RCC 7860 (cell line): Measurements from ENCODE around the gene BICRAL.
"Not testable (repeated sequence)": the region's sequence is repeated elsewhere in the genome, so short reads cannot be mapped to it uniquely, and the experiment has no call there.

Experiments used
- DNase-seq: peaks from one replicate; pipeline ENCODE4 v3.0.0-alpha.2; 2015; ENCODE audit warnings: low spot score
- FAIRE-seq: peaks from 2 replicates; lab custom pipeline; 2012; peaks lifted over from hg19 to GRCh38; lab: Jason Lieb, UNC

BICRAL gene

GRCh38 chr6:42791706-42792320, 10.0 kb downstream of the BICRAL start:
- no peak for FAIRE-seq
- DNase-seq: no peak

- DNase-seq (no peak), FAIRE-seq (no peak)
Observed at GRCh38 chr6:42795651-42796050, 13.8 kb downstream of the BICRAL start.

GRCh38 chr6:42796171-42796570, 14.3 kb downstream of the BICRAL start:
- FAIRE-seq: no peak
- DNase-seq: no peak

- FAIRE-seq, DNase-seq: not testable (repeated sequence)
Observed at GRCh38 chr6:42797696-42798095, 15.8 kb downstream of the BICRAL start.

- FAIRE-seq: no peak
Observed at GRCh38 chr6:42805297-42805861, 23.5 kb downstream of the BICRAL start.

GRCh38 chr6:42806359-42806758, 24.5 kb downstream of the BICRAL start:
- DNase-seq, FAIRE-seq: not testable (repeated sequence)

More at GRCh38 chr6:42805297-42805861, 23.5 kb downstream of the BICRAL start:
- DNase-seq: no peak

GRCh38 chr6:42808492-42809483, 26.9 kb downstream of the BICRAL start:
- DNase-seq (no peak), FAIRE-seq (no peak)

- FAIRE-seq (no peak), DNase-seq (no peak)
Observed at GRCh38 chr6:42813074-42813645, 31.3 kb downstream of the BICRAL start.

- DNase-seq (no peak), FAIRE-seq (no peak)
Observed at GRCh38 chr6:42813906-42814444, 32.1 kb downstream of the BICRAL start.

- not testable (repeated sequence) for FAIRE-seq, DNase-seq
Observed at GRCh38 chr6:42815726-42816125, 33.9 kb downstream of the BICRAL start.

- FAIRE-seq (no peak), DNase-seq (no peak)
Observed at GRCh38 chr6:42817907-42818306, 36.1 kb downstream of the BICRAL start.

- no peak for DNase-seq
- FAIRE-seq: no peak
Observed at GRCh38 chr6:42818416-42818815, 36.6 kb downstream of the BICRAL start.

GRCh38 chr6:42818878-42819277, 37.0 kb downstream of the BICRAL start:
- no peak for FAIRE-seq
- DNase-seq: no peak

- FAIRE-seq (no peak), DNase-seq (no peak)
Observed at GRCh38 chr6:42819803-42820511, 38.1 kb downstream of the BICRAL start.

- no peak for DNase-seq
- no peak for FAIRE-seq
Observed at GRCh38 chr6:42820512-42821340, 38.9 kb downstream of the BICRAL start.

- FAIRE-seq (no peak), DNase-seq (no peak)
Observed at GRCh38 chr6:42821341-42821668, 39.5 kb downstream of the BICRAL start.

- FAIRE-seq (no peak), DNase-seq (no peak)
Observed at GRCh38 chr6:42821846-42822245, 40.0 kb downstream of the BICRAL start.

- DNase-seq (no peak), FAIRE-seq (no peak)
Observed at GRCh38 chr6:42829561-42830092, 47.8 kb downstream of the BICRAL start.

GRCh38 chr6:42831237-42831636, 49.4 kb downstream of the BICRAL start:
- FAIRE-seq: no peak

More at GRCh38 chr6:42831237-42831636, 49.4 kb downstream of the BICRAL start:
- DNase-seq: no peak
